Epithelial cell of esophagus (primary cell): Measurements from ENCODE around the gene SENP8.

ENCODE experiments used
- DNase-seq: peaks from one replicate; pipeline ENCODE4 v3.0.0; 2010; ENCODE audit warnings: low read depth
- H3K4me3 ChIP-seq: 2 replicates; pipeline ENCODE4 v1.5.1; 2011; ENCODE audit warnings: mild to moderate bottlenecking, low read length, control low read depth
- TF ChIP-seq, protein P1 (sequence below): IDR thresholded peaks from 2 replicates; pipeline ENCODE4 v1.5.1; 2011; ENCODE audit warnings: low read depth, mild to moderate bottlenecking, low read length, control low read depth, inconsistent platforms; ENCODE audit not compliant: insufficient read depth; ENCODE audit errors: missing control alignments

SENP8 gene

DNA sequence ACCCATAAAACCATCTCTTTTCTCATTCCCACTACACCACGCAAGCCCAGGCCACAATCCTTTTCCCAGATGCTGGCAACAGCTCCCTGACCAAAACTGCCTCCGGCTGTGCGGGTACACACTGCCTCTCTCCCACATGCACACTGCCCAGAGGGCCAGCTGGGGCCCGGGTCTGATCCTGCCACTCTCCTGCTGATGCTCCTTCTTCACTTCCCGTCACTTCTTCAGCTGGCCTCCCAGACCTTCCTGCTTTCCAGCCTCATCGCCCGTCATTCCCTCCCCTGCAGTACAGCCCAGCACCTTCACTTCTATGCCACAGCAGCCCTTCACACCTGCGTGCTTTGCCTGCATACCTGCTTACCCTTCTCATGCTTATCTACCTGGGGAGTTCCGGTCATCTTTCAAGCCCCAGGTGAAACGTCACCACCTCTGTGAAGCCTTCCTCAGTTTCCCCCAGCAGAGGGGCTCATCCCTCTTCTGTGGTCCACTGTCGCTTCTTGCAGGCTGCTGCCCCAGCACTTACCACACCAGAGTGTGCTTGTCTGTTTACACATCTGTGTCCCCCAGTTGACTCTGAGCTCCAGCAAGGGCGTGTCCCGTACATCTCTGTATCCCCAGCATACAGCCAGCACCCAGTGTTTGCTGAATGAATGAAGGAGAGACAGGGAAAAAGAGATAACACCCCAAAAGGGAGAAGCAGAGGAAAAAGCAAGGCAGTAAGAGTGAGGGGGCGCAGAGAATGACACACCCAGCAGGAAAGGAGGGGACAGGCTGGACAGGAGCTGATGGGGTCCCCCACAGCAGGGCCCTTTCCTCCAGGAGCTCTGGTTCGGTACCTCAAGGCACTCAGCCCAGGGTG lies 57.2 kb downstream of the SENP8 start:
- TF ChIP-seq, protein P1, sequence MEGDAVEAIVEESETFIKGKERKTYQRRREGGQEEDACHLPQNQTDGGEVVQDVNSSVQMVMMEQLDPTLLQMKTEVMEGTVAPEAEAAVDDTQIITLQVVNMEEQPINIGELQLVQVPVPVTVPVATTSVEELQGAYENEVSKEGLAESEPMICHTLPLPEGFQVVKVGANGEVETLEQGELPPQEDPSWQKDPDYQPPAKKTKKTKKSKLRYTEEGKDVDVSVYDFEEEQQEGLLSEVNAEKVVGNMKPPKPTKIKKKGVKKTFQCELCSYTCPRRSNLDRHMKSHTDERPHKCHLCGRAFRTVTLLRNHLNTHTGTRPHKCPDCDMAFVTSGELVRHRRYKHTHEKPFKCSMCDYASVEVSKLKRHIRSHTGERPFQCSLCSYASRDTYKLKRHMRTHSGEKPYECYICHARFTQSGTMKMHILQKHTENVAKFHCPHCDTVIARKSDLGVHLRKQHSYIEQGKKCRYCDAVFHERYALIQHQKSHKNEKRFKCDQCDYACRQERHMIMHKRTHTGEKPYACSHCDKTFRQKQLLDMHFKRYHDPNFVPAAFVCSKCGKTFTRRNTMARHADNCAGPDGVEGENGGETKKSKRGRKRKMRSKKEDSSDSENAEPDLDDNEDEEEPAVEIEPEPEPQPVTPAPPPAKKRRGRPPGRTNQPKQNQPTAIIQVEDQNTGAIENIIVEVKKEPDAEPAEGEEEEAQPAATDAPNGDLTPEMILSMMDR, result no peak
- no peak for DNase-seq
- H3K4me3 ChIP-seq, result no peak overlapping the region

DNA sequence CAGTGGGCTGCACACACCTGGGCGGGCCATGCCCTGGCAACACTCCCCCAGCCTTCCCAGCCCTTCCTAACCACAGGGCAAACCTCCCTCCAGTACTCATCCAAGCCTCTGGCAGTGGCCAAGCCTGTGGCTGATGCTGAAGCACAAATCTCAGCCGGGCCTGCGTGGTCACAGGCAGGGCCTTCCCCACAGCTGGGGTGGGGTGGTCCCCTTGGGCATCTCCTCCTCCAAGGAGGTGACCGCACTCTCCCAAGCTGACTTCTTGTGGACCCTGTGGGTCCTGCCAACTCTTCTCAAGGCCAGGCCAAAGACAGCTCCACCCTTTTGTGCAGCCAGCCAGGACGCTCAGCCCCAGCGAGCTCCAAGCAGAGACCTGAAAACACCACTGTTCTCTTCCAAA lies 58.0 kb downstream of the SENP8 start:
- DNase-seq, result no peak
- TF ChIP-seq, protein P1, result no peak
- no peak overlapping the region for H3K4me3 ChIP-seq

DNA sequence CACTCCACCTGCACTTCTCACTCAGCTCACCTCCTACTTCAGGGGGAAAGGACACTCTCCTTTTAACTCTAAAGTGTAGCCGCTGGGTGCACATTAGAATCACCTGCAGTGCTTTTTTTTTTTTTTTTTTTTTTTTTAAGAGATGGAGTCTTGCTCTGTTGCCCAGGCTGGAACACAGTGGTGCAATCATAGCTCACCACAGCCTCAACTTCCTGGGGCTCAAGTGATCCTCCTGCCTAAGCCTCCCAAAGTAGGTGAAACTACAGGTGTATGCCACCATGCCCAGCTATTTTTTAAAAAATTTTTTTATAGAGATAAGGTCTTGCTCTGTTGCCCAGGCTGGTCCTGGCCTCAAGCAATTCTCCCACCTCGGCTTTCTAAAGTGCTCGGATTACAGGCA lies 58.5 kb downstream of the SENP8 start:
- TF ChIP-seq, protein P1, result no peak
- H3K4me3 ChIP-seq, result no peak overlapping the region
- DNase-seq, result no peak

DNA sequence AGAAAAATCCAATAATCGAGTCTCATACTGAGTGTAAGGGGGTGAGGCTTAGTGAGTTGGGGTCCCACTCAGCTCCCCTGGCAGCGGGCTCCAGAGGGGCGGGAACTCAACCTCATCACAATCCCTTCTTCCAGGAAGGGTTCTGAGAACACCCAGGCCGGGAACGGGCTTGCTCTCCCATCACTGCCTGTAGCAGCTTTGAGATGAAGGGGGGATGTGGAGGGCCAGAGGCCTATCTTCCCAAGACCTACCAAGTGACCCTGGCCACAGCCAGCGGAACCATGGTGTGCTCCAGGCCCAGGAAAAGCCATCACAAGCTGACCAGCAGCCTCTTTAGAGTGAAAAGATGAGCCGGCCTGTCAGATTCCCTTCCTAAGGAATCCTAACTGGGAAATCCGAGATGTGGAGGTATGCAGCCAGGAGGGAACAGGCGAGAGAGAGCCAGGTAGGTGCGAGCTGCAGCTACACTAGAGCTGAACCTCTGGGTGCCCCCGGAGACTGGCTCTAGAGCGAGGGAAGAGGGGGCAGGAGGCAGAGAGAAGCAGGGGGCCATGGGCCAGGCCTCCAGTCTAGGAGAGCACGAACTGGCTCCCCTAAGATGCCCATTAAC lies 60.9 kb downstream of the SENP8 start:
- H3K4me3 ChIP-seq, result no peak overlapping the region
- DNase-seq, result no peak
- TF ChIP-seq, protein P1, result no peak

DNA sequence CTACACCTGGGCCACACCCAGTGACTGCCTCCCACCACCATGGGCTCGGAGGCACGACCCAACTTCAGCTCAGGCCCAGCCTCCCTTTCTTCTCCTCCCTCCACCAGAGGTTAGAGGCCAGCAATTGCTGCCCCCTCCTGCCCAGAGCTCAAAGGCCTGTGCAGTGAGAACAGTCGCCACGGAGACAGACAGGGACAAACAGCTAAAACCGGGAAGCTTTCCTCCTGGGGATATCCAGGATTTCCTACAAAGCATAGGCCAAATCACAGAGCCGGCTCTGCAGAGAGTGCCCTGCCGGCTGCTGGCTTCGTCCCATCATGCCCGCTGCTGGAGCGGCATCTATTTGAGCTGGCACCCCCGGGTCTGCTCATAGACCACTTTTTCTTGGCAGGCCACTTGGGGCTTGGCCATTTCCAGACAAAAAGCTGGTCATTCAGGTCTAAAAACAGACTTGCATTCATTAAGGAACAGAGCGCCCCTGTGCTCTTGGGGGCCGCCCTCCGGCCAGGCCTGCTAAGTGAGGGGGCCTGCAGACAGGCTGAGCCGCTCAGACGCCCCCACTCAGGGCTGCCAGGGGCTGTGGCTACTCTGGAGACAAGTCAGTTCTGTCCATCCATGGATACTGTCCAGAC lies 61.9 kb downstream of the SENP8 start:
- H3K4me3 ChIP-seq, result no peak overlapping the region
- TF ChIP-seq, protein P1, result no peak
- no peak for DNase-seq

DNA sequence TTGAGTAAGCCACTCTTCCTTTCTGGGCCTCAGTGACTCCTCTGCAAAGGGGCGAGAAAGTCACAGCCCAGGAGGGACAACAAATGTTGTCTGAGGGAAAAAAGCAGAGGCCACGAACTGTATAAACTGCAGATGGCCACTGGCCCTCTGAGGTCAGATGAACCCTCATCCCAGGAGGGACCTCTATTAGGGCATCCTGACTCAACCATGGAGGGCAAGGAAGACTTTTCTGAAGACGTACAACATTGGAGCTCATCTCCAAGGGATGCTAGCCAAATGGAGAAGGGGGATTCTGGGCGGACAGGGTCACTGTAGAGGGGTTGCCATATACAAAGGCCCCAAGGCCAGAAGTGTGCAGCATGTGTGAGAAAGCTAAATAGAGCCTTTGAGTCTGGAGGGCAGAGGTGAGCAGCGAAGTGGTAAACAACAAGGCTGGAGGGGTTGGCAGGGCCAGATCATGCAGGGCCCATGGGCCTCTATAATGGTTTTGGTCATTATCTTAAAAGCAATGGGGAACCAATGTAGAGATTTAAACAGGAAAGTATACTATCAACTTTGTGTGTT lies 62.6 kb downstream of the SENP8 start:
- DNase-seq, result no peak
- TF ChIP-seq, protein P1, result no peak
- no peak overlapping the region for H3K4me3 ChIP-seq
